ENCODE measurements around the gene USP49.

The USP49 gene

DNA sequence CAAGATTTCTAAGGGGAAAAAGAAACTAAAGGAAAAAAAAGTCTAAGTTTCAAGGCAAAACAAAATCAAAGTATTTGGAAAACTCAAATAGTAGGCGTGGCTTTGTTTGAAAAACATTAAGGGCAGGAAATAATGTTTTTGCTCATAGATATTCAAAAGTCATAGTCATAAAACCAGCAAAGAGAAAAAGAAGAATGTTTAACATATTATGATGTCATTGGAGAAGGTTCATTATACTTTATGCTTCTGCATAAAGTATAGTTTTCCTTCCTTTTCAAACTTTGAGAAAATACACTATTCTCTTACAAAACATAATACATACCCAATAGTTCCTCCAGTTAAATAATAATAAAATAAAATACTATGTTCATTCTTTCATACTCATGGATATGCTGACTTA lies 13.7 kb downstream of the USP49 start:
- no peaks in the 10 kb centered on the region for H3K27me3 ChIP-seq (ENCODE audit: insufficient read depth, poor library complexity, severe bottlenecking)
- DNase-seq (ENCODE audit: low read depth in 1 of 2, low spot score in 1 of 2) = no peak
- H3K4me3 ChIP-seq (replicated peaks; ENCODE audit: insufficient read depth, low read length) = no peak overlapping the region
- TF ChIP-seq SPI1 (IDR thresholded peaks at IDR 0.05; ENCODE audit: borderline replicate concordance, low read depth) = no peak
- TF ChIP-seq, protein P1, sequence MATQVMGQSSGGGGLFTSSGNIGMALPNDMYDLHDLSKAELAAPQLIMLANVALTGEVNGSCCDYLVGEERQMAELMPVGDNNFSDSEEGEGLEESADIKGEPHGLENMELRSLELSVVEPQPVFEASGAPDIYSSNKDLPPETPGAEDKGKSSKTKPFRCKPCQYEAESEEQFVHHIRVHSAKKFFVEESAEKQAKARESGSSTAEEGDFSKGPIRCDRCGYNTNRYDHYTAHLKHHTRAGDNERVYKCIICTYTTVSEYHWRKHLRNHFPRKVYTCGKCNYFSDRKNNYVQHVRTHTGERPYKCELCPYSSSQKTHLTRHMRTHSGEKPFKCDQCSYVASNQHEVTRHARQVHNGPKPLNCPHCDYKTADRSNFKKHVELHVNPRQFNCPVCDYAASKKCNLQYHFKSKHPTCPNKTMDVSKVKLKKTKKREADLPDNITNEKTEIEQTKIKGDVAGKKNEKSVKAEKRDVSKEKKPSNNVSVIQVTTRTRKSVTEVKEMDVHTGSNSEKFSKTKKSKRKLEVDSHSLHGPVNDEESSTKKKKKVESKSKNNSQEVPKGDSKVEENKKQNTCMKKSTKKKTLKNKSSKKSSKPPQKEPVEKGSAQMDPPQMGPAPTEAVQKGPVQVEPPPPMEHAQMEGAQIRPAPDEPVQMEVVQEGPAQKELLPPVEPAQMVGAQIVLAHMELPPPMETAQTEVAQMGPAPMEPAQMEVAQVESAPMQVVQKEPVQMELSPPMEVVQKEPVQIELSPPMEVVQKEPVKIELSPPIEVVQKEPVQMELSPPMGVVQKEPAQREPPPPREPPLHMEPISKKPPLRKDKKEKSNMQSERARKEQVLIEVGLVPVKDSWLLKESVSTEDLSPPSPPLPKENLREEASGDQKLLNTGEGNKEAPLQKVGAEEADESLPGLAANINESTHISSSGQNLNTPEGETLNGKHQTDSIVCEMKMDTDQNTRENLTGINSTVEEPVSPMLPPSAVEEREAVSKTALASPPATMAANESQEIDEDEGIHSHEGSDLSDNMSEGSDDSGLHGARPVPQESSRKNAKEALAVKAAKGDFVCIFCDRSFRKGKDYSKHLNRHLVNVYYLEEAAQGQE (IDR thresholded peaks at IDR 0.05; ENCODE audit: insufficient replicate concordance, low read depth) = no peak
- TF ChIP-seq GABPA (IDR thresholded peaks at IDR 0.05; ENCODE audit: low read depth) = no peak
- no peak for TF ChIP-seq POLR2AphosphoS5 (IDR thresholded peaks at IDR 0.05; ENCODE audit: low read depth)
- TF ChIP-seq, protein P2, sequence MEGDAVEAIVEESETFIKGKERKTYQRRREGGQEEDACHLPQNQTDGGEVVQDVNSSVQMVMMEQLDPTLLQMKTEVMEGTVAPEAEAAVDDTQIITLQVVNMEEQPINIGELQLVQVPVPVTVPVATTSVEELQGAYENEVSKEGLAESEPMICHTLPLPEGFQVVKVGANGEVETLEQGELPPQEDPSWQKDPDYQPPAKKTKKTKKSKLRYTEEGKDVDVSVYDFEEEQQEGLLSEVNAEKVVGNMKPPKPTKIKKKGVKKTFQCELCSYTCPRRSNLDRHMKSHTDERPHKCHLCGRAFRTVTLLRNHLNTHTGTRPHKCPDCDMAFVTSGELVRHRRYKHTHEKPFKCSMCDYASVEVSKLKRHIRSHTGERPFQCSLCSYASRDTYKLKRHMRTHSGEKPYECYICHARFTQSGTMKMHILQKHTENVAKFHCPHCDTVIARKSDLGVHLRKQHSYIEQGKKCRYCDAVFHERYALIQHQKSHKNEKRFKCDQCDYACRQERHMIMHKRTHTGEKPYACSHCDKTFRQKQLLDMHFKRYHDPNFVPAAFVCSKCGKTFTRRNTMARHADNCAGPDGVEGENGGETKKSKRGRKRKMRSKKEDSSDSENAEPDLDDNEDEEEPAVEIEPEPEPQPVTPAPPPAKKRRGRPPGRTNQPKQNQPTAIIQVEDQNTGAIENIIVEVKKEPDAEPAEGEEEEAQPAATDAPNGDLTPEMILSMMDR (IDR thresholded peaks at IDR 0.05; ENCODE audit: insufficient read depth, low read length) = no peak
- no peak overlapping the region for H3K27ac ChIP-seq (replicated peaks)

DNA sequence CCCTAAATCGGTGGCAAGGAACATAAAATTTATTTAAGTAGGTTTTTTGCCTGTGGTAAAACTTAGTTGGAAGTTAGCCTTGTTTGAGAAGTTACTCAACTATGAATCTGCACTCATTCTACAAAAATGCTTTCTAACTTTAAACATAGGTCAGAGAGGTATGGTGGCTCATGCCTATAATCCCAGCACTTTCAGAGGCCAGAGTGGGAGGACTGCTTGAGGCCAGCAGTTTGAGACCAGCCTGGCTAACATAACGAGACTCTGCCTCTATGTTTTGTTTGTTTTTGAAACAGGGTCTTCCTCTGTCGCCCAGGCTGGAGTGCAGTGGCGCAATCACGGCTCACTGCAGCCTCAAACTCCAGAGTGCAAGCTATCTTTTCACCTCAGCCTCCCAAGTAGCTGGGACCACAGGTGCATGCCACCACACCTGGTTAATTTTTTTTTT lies 16.2 kb downstream of the USP49 start:
- Histone ChIP-seq H3K27me3 (ENCODE audit: insufficient read depth, poor library complexity, severe bottlenecking) (no peaks in the 10 kb centered on the region), H3K27ac (replicated peaks) (no peak overlapping the region), H3K4me3 (replicated peaks; ENCODE audit: insufficient read depth, low read length) (no peak overlapping the region)
- DNase-seq (ENCODE audit: low read depth in 1 of 2, low spot score in 1 of 2) = no peak
- TF ChIP-seq POLR2AphosphoS5 (IDR thresholded peaks at IDR 0.05; ENCODE audit: low read depth) (no peak), GABPA (IDR thresholded peaks at IDR 0.05; ENCODE audit: low read depth) (no peak), SPI1 (IDR thresholded peaks at IDR 0.05; ENCODE audit: borderline replicate concordance, low read depth) (no peak)
- TF ChIP-seq, protein P1 (IDR thresholded peaks at IDR 0.05; ENCODE audit: insufficient replicate concordance, low read depth) = no peak
- TF ChIP-seq, protein P2 (IDR thresholded peaks at IDR 0.05; ENCODE audit: insufficient read depth, low read length) = no peak

DNA sequence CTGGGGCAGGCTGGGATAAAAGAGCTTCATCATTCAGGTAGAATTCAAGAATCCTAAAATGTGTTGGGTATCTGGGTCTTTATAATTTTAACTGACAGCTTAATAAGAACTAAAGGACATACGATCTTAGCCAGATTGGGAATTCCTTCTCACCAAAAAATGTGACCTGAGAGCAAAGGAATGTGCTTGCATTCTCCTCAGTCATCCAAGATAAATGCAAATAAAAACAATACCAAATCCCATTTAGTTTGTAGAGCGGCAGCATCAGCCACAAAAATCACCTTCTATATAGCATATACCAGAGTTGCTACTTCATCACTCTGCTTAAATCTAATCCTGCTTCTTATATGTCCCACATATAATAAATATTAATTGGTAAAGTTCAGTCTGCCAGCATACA lies 16.9 kb downstream of the USP49 start:
- TF ChIP-seq POLR2AphosphoS5 (IDR thresholded peaks at IDR 0.05; ENCODE audit: low read depth) = no peak
- TF ChIP-seq, protein P2 (IDR thresholded peaks at IDR 0.05; ENCODE audit: insufficient read depth, low read length) = no peak
- no peak for TF ChIP-seq GABPA (IDR thresholded peaks at IDR 0.05; ENCODE audit: low read depth)
- no peak for TF ChIP-seq SPI1 (IDR thresholded peaks at IDR 0.05; ENCODE audit: borderline replicate concordance, low read depth)
- TF ChIP-seq, protein P1 (IDR thresholded peaks at IDR 0.05; ENCODE audit: insufficient replicate concordance, low read depth) = no peak
- H3K27ac ChIP-seq (replicated peaks) = no peak overlapping the region
- no peak for DNase-seq (ENCODE audit: low read depth in 1 of 2, low spot score in 1 of 2)
- no peaks in the 10 kb centered on the region for H3K27me3 ChIP-seq (ENCODE audit: insufficient read depth, poor library complexity, severe bottlenecking)
- no peak overlapping the region for H3K4me3 ChIP-seq (replicated peaks; ENCODE audit: insufficient read depth, low read length)
